Parathyroid adenoma (tissue), 2 donors: ENCODE data around the gene SEM1.
"Not testable (repeated sequence)": the region's sequence is repeated elsewhere in the genome, so short reads cannot be mapped to it uniquely, and the experiment has no call there.

Source experiments
- H2AFZ ChIP-seq: fragments of 300-600 bp; sonication (generic); one replicate; pipeline ENCODE4 v1.7.0; 2017; ENCODE audit warnings: antibody characterized with exemption, mild to moderate bottlenecking
- H3K27ac ChIP-seq: fragments of 300-600 bp; sonication (generic); one replicate; pipeline ENCODE4 v1.7.0; 2017
- H3K27me3 ChIP-seq: fragments of 300-600 bp; sonication (generic); one replicate; pipeline ENCODE4 v1.7.0; 2017; ENCODE audit warnings: low read length; ENCODE audit not compliant: control insufficient read depth, insufficient read depth
- H3K36me3 ChIP-seq: fragments of 300-600 bp; sonication (generic); one replicate; pipeline ENCODE4 v1.7.0; 2017; ENCODE audit warnings: low read length; ENCODE audit not compliant: control insufficient read depth, insufficient read depth
- H3K4me1 ChIP-seq: fragments of 300-600 bp; sonication (generic); one replicate; pipeline ENCODE4 v1.7.0; 2017; ENCODE audit warnings: control low read depth
- H3K4me2 ChIP-seq: fragments of 300-600 bp; sonication (generic); one replicate; pipeline ENCODE4 v1.7.0; 2017; ENCODE audit warnings: low read length
- H3K4me3 ChIP-seq: fragments of 300-600 bp; sonication (generic); one replicate; pipeline ENCODE4 v1.7.0; 2017; ENCODE audit warnings: low read depth, low read length
- H3K79me2 ChIP-seq: fragments of 300-600 bp; sonication (generic); one replicate; pipeline ENCODE4 v1.7.0; 2017; ENCODE audit warnings: control low read depth
- H3K9ac ChIP-seq: fragments of 300-600 bp; sonication (generic); one replicate; pipeline ENCODE4 v1.7.0; 2017; ENCODE audit warnings: mild to moderate bottlenecking
- H3K9me3 ChIP-seq: fragments of 300-600 bp; sonication (generic); one replicate; pipeline ENCODE4 v1.7.0; 2017; ENCODE audit warnings: low read length; ENCODE audit not compliant: control insufficient read depth
- TF ChIP-seq, protein P1 (sequence below): fragments of 300-600 bp; sonication (generic); IDR thresholded peaks from one replicate; pipeline ENCODE4 v1.7.0; 2017; ENCODE audit warnings: antibody characterized with exemption, mild to moderate bottlenecking
- donor health status: primary hyperparathyroidism.

SEM1 gene

DNA sequence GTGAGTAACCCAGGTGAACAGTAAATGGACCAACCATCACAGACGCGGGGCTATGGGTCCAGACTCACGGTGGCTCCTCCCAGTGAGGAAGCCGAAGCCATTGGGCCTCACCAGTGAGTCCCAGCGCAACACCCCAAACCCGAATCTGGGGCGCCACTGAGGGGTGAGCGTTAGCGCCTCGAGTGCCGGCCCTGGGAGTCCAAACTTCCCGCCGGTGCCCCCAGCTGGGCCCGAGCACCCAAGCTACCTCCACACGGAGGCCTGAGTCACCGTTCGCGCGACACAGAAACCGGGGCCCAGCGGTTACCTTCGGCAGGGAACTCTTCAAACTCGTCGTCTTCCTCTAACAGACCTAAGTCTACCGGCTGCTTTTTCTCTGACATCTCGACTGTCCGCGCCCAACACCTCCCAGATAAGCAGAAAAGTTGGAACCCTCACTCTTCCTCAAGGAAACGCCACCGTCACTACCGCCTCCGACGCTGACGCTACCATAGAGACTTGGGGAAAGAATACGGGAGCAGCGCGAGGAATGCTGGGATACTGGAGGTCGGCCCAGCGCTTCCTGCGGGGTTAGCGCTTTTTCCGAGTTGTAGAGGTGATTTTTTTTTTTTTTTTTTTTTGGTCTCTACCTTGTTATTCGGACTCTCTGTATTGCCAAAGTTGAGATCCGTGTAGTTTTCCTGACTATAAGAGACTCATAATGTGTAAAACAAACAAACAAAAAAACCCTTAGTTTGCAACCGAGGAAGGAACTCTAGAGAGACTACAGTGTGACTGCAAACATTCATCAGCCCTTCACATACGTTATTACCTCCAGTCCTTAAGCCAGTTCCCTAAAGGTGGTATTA is at the start of gene SEM1:
TSS of gene SEM1 (minus strand) at position 466 of the 848 bp plus-strand sequence. CDS start at position 383, 83 bp downstream.
- peak within 1 kb of the TSS; percentile 92 for H3K4me3 ChIP-seq
- TF ChIP-seq, protein P1, sequence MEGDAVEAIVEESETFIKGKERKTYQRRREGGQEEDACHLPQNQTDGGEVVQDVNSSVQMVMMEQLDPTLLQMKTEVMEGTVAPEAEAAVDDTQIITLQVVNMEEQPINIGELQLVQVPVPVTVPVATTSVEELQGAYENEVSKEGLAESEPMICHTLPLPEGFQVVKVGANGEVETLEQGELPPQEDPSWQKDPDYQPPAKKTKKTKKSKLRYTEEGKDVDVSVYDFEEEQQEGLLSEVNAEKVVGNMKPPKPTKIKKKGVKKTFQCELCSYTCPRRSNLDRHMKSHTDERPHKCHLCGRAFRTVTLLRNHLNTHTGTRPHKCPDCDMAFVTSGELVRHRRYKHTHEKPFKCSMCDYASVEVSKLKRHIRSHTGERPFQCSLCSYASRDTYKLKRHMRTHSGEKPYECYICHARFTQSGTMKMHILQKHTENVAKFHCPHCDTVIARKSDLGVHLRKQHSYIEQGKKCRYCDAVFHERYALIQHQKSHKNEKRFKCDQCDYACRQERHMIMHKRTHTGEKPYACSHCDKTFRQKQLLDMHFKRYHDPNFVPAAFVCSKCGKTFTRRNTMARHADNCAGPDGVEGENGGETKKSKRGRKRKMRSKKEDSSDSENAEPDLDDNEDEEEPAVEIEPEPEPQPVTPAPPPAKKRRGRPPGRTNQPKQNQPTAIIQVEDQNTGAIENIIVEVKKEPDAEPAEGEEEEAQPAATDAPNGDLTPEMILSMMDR: no peak

GRCh38 chr7:96757880-96758279 is 48.2 kb upstream of the SEM1 start:
- H3K36me3 ChIP-seq, H3K27ac ChIP-seq, H3K27me3 ChIP-seq: not testable (repeated sequence)

More for the DNA sequence above, at the start of gene SEM1:
- peak within 1 kb of the TSS; percentile 98 for H2AFZ ChIP-seq
- H3K9ac ChIP-seq: peak within 1 kb of the TSS; percentile 73
- H3K9me3 ChIP-seq: no peaks in the 10 kb centered on the region
- H3K27me3 ChIP-seq: no peaks in the 10 kb centered on the region
- peaks cover 11% of the 10 kb centered on the region for H3K4me1 ChIP-seq
- H3K27ac ChIP-seq: peak within 1 kb of the TSS; percentile 80
- no peaks in the 10 kb centered on the region for H3K36me3 ChIP-seq
- H3K4me2 ChIP-seq: peak within 1 kb of the TSS; percentile 84
- H3K79me2 ChIP-seq: peaks cover 30% of the 10 kb centered on the region

DNA sequence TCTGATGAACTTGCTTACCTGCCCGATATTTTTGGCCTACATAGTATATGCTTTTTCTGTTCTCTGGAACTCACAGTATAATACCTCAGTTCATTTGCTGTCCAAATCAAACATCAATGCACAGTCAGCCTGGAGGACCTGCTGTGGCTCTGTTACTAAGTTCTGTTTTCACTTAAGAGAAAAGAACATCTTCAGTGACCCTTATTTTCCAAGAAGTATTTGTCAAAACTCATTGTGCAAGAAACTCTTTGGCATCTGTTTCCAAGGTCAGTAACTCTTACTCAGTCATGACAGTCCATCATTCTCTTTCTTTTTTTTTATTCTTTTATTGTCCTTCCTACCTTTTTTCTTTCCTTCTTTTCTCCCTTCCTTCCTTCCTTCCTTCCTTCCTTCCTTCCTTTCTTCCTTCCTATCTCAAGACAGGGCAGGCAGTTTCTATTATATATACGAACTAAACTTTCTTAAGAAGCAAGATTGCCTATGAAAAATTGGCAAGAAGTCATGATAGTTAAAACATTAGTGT is 37.8 kb upstream of the SEM1 start:
- H3K4me1 ChIP-seq: no peaks in the 10 kb centered on the region
- TF ChIP-seq, protein P1: no peak
- H3K9me3 ChIP-seq: no peaks in the 10 kb centered on the region
- H3K36me3 ChIP-seq: no peaks in the 10 kb centered on the region
- no peak overlapping the region for H3K4me3 ChIP-seq
- H3K27me3 ChIP-seq: no peaks in the 10 kb centered on the region
- H3K9ac ChIP-seq: no peak overlapping the region
- no peak overlapping the region for H2AFZ ChIP-seq
- no peak overlapping the region for H3K4me2 ChIP-seq
- H3K27ac ChIP-seq: no peak overlapping the region
- H3K79me2 ChIP-seq: no peaks in the 10 kb centered on the region

More at GRCh38 chr7:96757880-96758279, 48.2 kb upstream of the SEM1 start:
- not testable (repeated sequence) for H3K4me2 ChIP-seq, H3K4me3 ChIP-seq, H2AFZ ChIP-seq, H3K79me2 ChIP-seq, H3K9me3 ChIP-seq, H3K4me1 ChIP-seq, H3K9ac ChIP-seq

DNA sequence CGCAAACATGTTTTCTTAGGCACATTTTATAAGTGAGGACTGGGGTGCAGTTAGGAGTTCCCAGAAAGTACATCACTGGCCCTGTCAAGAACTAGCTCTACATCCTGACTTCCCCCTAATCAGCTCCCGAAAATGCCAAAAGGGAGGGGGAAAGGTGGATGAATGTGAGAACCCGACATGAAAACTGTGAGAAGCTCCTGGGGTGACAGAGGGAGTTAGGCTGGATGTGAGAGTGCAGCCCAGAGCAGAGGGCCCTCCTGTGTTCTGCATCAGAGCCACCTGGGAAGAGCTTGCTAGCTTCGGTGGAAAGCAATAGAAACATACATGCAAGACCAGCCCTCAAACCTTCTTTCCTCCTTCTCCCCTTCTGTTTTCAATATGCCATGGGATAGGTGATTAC is 30.5 kb upstream of the SEM1 start:
- no peak overlapping the region for H3K4me3 ChIP-seq
- TF ChIP-seq, protein P1: no peak

DNA sequence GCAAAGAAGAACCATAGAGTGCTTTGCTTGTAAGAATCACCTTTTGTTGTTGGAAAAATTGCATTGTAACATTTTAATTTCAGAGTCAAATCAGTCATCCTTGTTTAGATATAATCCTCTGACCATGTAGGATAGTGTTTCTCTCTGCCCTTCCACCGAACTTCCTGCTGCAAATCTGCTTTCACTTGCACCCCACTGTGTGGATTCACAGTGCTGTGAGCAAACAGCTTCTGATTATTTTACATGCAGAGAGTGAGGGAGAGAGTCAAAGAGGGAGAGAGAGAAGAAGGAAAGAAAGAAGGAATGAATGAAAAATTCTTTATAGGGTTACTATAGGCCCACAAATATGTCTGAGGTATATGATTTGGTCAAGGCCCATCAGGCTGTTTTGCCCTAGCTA is 30.0 kb upstream of the SEM1 start:
- H3K4me2 ChIP-seq: no peak overlapping the region
- H3K79me2 ChIP-seq: no peaks in the 10 kb centered on the region
- no peak overlapping the region for H2AFZ ChIP-seq
- no peak overlapping the region for H3K4me3 ChIP-seq
- no peaks in the 10 kb centered on the region for H3K27me3 ChIP-seq
- H3K9ac ChIP-seq: no peak overlapping the region
- H3K9me3 ChIP-seq: no peaks in the 10 kb centered on the region
- TF ChIP-seq, protein P1: no peak
- H3K27ac ChIP-seq: no peak overlapping the region
- H3K4me1 ChIP-seq: no peaks in the 10 kb centered on the region
- H3K36me3 ChIP-seq: no peaks in the 10 kb centered on the region

More for the DNA sequence above, 30.5 kb upstream of the SEM1 start:
- no peaks in the 10 kb centered on the region for H3K4me1 ChIP-seq
- H2AFZ ChIP-seq: no peak overlapping the region
- H3K27me3 ChIP-seq: no peaks in the 10 kb centered on the region
- H3K79me2 ChIP-seq: no peaks in the 10 kb centered on the region
- no peak overlapping the region for H3K4me2 ChIP-seq
- no peaks in the 10 kb centered on the region for H3K9me3 ChIP-seq
- no peaks in the 10 kb centered on the region for H3K36me3 ChIP-seq
- no peak overlapping the region for H3K9ac ChIP-seq
- H3K27ac ChIP-seq: no peak overlapping the region
